Right kidney (tissue), 1 donor: ENCODE results near the gene CHN1.

Source experiments
- DNase-seq: peaks from one replicate; pipeline ENCODE4 v3.0.0-alpha.2; 2016

Gene CHN1

GRCh38 chr2:174764280-174765255 lies 240.6 kb downstream of the CHN1 start, which contains the start of gene CHRNA1:
Gene CHRNA1, minus strand, starts transcription at chr2:174764472. Its CDS starts 78 bp downstream, at chr2:174764394.
- peak; percentile 28 for DNase-seq

GRCh38 chr2:174763780-174764179 lies 241.4 kb downstream of the CHN1 start:
- DNase-seq = no peak

- no peak for DNase-seq
Observed at GRCh38 chr2:174762464-174762863, 242.7 kb downstream of the CHN1 start.

DNA sequence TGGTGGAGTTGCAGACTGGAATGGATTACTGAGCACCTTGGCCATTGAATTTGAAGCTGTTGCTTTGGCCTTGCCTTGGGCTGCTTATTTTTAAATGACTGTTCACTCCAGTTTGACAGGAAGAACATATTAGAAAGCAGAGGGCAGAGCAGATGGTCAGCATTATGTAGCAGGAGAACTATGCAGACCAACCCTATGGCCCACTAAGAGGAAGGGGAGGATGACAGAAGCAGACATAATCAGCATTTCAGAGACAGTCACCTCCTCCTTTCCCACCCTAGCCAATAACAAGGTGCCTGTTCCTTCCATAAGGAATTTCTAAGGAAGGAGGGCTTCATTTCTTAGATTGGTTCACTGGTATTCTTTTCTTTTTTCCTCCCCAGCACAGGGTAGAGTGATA lies 243.3 kb downstream of the CHN1 start:
- no peak for DNase-seq

DNA sequence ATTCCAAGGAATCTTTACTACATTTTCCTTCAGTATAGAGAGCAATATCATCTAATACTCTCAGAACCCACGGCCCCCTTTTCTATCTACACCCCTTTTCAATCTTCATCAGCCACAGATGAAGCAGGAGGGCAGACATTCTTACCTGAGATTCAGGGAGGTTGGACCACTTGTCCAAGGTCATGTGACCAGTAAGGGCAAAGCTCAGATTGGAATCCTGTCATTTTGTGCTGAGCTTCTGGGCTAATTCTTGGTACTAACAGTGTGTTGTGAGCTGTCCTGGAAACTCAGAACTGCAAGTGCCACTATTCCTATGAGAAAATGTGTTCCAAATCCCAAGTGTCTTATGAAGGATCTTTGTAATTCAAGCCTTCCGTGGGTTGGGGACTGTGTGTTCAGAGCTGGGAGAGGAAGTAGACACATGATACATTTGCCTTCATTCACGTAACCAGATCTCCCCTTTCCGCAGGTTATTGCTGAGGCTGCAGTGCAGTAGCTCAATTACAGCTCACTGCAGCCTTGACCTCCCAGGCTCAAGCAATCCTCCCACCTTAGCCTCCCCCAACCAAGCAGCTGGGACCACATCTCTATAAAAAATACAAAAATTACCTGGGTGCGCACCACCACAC lies 244.2 kb downstream of the CHN1 start:
- DNase-seq = no peak

- no peak for DNase-seq
Observed at GRCh38 chr2:174759381-174760065, 245.7 kb downstream of the CHN1 start.

- no peak for DNase-seq
Observed at GRCh38 chr2:174756743-174757142, 248.4 kb downstream of the CHN1 start.

DNA sequence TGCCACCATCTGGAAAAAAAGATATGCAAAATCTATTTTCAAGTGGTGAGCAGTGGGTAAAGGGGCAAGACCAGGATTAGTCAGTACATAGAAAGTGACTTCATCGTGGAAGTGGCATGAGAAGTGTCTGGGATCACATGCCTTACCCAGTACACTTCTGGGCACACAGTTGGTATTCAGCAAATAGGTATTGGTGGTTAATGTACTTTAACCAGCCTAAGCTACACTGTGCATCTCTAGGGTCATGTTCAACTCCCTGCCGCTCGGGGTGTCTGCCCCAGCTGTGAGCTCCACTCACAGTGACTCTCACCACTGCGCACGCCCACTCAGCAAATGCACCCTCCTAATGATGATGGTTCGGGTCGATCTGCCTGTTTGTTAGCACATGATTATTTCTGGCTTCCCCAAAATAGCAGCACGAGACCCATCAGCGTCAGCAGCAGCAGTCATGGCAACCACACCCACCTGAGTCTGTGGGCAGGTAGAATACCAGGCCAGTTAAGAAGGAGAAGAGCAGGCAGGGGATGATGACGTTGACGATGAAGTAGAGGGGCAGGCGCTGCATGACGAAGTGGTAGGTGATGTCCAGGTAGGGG lies 252.0 kb downstream of the CHN1 start:
- DNase-seq = no peak

GRCh38 chr2:174752403-174753037 lies 252.7 kb downstream of the CHN1 start:
- DNase-seq = no peak

- no peak for DNase-seq
Observed at GRCh38 chr2:174750923-174751441, 254.2 kb downstream of the CHN1 start.

DNA sequence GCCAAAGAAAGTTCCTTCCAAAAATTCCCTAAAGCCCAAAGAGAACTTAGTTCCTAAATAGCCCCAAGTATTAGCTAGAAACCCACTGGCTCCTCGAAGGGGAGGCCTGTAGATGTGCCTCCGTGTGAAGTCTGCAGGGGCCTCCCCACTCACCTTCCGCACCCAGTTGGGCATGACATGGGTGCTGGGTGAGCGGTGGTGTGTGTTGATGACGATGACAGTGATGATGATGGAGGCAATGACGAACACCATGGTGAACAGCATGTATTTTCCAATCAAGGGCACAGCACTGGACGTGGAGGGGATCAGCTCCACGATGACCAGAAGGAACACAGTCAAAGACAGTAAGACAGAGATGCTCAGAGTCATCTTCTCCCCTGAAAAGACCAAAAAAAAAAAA lies 255.4 kb downstream of the CHN1 start:
- DNase-seq = no peak

GRCh38 chr2:174748948-174749347 lies 256.2 kb downstream of the CHN1 start:
- peak; percentile 43 for DNase-seq
